AG10803 (cell line): Measurements from ENCODE around the gene WDR59.
"Not testable (repeated sequence)": the region's sequence is repeated elsewhere in the genome, so short reads cannot be mapped to it uniquely, and the experiment has no call there.

Experiments
- DNase-seq: peaks from one replicate; pipeline ENCODE4 v3.0.0; 2010; ENCODE audit warnings: low read depth
- H3K4me3 ChIP-seq: 2 replicates; pipeline ENCODE4 v1.5.1; 2011; ENCODE audit warnings: mild to moderate bottlenecking, low read length, control low read depth
- CTCF ChIP-seq: conservative IDR thresholded peaks from 2 replicates; pipeline ENCODE4 v1.5.1; 2011; ENCODE audit warnings: mild to moderate bottlenecking, low read length, control low read depth, inconsistent platforms

Gene WDR59

GRCh38 chr16:74852500-74852875 lies 132.4 kb downstream of the WDR59 start:
- H3K4me3 ChIP-seq, result no peak overlapping the region
- DNase-seq, result no peak
- no peak for TF ChIP-seq CTCF

- DNase-seq, result no peak
- no peak for TF ChIP-seq CTCF
- no peak overlapping the region for H3K4me3 ChIP-seq
Observed at GRCh38 chr16:74850027-74850426, 134.9 kb downstream of the WDR59 start.

DNA sequence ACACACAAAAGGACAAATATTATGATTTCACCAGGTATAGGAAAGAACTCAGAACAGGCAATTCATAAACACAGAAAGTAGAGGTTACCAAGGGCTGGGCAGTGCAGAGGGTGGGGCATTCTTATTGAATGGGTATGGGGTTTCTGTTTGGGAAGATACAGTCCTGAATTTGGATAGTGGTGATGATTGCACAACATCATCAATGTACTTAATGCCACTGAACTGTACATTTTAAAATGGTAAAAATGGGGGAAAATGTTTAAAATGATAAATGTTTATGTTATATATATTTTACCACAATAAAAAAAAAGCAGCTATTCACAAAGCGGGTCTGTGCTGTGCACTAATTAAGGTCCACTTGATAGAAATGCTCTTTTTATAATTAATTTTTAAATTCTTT lies 137.7 kb downstream of the WDR59 start:
- H3K4me3 ChIP-seq, result no peak overlapping the region
- no peak for TF ChIP-seq CTCF

DNA sequence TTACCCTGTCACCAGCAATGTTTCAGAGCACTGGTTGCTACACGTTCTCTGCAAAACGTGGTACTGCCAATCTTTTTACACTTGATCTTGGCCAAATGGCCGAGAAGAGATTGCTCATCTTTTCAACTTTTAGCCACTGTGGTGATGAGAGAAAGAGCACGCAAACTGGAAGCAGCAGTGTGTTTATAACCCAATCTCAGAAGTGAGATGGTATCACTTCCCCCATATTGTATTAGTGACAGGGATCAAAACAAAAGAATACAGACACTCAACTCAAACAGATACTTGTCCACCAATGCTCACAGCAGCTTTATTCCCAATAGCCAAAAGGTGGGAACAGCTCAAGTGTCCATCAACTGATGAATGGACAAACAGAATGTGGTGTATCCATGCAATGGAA lies 138.2 kb downstream of the WDR59 start:
- no peak overlapping the region for H3K4me3 ChIP-seq
- TF ChIP-seq CTCF, result no peak
- DNase-seq, result no peak

More for the DNA sequence above, 137.7 kb downstream of the WDR59 start:
- DNase-seq, result no peak

DNA sequence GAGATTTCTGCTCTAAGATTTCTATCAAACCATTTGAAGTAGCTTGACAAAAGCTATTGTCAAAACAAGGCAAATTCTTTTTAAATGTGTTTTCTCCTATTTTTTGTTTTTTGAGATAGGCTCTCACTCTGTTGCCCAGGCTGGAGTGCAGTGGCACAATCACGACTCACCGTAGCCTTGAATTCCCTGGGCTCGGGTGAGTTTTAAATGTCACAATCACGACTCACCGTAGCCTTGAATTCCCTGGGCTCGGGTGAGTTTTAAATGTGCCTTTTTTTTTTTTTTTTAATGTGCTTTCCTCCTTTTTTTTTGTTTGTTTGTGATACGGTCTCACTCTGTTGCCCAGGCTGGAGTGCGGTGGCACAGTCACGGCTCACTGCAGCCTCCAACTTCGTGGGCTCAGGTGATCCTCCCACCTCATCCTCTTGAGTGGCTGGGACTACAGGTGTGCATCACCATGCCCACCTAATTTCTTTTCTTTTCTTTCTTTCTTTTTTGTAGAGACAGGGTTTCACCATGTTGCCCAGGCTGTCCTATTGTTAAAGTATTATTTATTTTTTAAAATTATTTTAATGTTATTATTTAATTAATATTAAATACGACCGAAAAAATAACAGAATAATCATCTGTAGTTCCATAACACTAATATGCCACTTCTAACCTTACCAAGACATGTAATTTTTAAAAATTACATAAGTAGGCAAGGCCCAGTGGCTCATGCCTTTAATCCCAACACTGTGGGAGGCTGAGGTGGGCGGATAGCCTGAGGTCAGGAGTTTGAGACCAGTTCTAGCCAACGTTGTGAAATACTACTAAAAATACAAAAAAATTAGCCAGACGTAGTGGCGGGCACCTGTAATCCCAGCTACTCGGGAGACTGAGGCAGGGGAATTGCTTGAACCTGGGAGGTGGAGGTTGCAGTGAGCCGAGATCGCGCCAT lies 140.6 kb downstream of the WDR59 start:
- DNase-seq, result no peak
- no peak overlapping the region for H3K4me3 ChIP-seq
- no peak for TF ChIP-seq CTCF

DNA sequence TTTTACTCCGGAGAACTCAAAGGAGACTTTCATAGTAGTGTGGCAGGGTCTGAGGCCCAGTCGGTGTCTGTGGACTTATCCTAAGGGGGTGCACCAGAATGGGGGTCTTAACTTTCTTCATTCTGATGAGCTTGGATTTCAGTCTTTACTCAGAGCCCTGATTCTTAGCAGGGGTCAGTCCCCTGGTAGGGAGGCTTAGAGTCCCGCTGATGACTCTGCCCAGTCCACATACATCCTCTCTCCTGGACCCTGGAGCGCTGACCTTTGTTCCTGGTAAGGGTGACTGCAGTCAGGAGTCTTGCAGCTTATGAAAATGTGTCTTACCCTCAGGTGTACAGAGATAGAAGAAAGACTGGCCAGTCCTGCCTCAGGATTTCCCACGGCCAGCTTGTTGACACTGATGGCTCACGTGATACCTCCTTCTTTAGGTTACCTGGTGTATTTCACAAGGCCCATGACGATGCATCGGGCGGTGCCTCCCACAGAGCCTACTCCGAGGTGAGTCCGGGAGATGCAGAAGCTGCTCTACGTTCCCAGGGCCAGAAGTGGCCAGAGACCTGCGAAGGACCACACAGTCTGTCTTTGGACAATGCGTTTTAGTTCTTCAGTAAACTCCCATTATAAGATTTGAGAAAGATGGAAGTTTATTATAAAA lies 141.4 kb downstream of the WDR59 start:
- not testable (repeated sequence) for DNase-seq, H3K4me3 ChIP-seq

GRCh38 chr16:74842413-74842812 lies 142.5 kb downstream of the WDR59 start:
- no peak for TF ChIP-seq CTCF
- no peak overlapping the region for H3K4me3 ChIP-seq
- DNase-seq, result no peak
